ENCODE data around the gene APBA1.

- no peak for TF ChIP-seq CTCF (IDR thresholded peaks at IDR 0.05)
- no peak for TF ChIP-seq TCF7L2 (IDR thresholded peaks at IDR 0.05; ENCODE audit: low read depth, low read length)
- TF ChIP-seq POLR2AphosphoS5 (IDR thresholded peaks at IDR 0.05; ENCODE audit: low read depth, low read length) = no peak
These were observed 123.5 kb downstream of the APBA1 start for GRCh38 chr9:69548681-69549080.
